ENCODE results near the gene DGKD.

Gene DGKD

DNA sequence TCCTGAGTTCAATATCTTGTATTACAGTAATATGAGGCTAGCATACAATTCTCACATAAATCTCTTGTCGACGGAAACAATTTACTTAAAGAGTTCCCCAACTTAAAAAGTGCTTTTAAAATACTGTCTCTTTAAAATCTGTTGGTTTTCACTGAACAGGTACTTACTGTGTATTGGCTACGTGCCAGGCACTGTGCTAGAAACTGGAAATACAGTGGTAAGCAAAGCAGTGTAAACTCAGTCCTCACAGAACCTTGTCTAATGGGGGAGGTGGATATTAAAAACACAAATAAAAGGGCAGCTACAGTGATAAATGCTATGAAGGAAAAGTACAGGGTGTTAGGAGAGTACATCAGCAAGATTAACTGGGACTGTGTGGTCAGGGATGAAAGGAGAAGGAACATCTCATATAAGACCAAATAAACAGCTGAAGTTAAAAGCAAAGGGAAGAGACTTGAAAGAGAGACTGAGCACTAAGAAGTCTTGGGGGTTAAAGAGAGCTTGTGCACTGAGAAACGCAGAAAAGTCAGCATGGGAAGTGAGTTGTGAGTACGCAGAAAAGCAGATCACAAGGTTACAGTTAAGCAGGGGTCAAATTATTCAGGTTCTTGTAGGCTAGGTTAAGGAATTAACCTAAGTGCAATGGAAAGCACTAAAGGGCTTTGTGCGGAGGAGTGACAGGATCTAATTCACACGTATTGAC is 159.8 kb downstream of the DGKD start:
- DNase-seq = peak; percentile 28

DNA sequence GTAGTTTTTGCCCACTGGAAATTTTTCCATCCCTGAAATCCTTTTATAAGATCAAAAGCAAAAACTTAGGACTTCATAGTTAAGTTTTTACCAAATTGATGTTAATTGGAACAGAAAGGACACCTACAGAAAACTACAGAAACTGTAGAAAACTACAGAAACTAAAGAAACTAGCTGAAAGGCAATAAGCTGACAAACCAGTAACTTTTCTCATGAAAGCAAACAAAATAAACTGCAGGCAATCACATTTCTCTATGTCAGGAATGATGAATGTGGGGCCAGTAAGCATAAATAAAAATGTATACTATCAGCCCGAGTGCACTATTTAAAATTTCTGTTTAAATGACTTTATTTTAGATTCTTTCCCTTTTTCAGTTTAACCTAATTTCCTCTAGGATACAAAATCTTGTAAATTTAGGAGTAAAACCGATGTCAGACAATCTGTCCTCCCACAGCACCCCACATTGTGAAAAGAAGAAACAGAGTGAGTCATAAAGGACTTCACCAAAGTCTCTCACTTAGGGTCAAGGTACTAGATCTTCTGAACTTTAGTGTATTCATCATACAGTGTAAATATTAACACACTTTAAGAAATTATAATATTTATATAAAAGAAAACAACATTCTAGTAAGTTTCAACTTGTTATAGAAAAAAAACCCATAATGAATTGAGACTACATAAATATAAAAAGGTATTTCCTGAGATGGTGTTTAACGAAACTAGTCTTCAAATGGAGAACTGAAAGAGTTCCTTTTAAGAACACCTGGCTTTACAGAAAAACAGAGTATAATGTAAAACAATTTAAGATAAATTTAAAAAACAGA is 165.7 kb downstream of the DGKD start:
- DNase-seq = no peak
